Measurements from ENCODE around the gene ITPR1. TPM values are rescaled to one million over a fixed set of nuclear protein-coding genes. Genes with fewer than 3 reads are reported as not detected.

ITPR1 gene
- total RNA-seq, 1 experiment from 2014 or later: 8.7 TPM

GRCh38 chr3:4515916-4516579 lies 22.9 kb downstream of the ITPR1 start:
- no peaks in the 10 kb centered on the region for H3K27me3 ChIP-seq (ENCODE audit: control insufficient read depth, insufficient read depth, low read length)
- H3K27ac ChIP-seq (ENCODE audit: low read length): no peak overlapping the region
- no peaks in the 10 kb centered on the region for H3K9me3 ChIP-seq (ENCODE audit: control insufficient read depth, insufficient read depth, low read depth, low read length)
- no peaks in the 10 kb centered on the region for H3K36me3 ChIP-seq (ENCODE audit: control insufficient read depth, insufficient read depth, low read length)
- no peaks in the 10 kb centered on the region for H3K4me1 ChIP-seq (ENCODE audit: control insufficient read depth, insufficient read depth, low read length)
- in situ Hi-C loops (cut with HindIII; ENCODE audit: low pct_unique_long_range_greater_than_20kb, low sequenced_read_pairs): no loop called here
- no peak overlapping the region for H3K4me3 ChIP-seq (ENCODE audit: low read depth in 2 of 2, low read length in 2 of 2)
- TF ChIP-seq POLR2AphosphoS5 (IDR thresholded peaks at IDR 0.05; ENCODE audit: low read depth, low read length): no peak
- TF ChIP-seq SIN3A (IDR thresholded peaks at IDR 0.05; ENCODE audit: borderline replicate concordance, insufficient read depth, low read depth, low read length): no peak
- ATAC-seq (no peak), DNase-seq (ENCODE audit: low read depth, low spot score) (no peak)
- intact Hi-C loops (cut with micrococcal nuclease; ENCODE audit: unreplicated experiment): no loop called here
- CTCF ChIA-PET: no interaction called here
- no TSS peak for BruUV-seq (replicated peaks)
- POLR2A ChIA-PET: no interaction called here

GRCh38 chr3:4517093-4517492 lies 23.9 kb downstream of the ITPR1 start:
- ATAC-seq (no peak), DNase-seq (ENCODE audit: low read depth, low spot score) (no peak)
- in situ Hi-C loops (cut with HindIII; ENCODE audit: low pct_unique_long_range_greater_than_20kb, low sequenced_read_pairs): no loop called here
- Histone ChIP-seq H3K36me3 (ENCODE audit: control insufficient read depth, insufficient read depth, low read length) (no peaks in the 10 kb centered on the region), H3K27ac (ENCODE audit: low read length) (no peak overlapping the region), H3K9me3 (ENCODE audit: control insufficient read depth, insufficient read depth, low read depth, low read length) (no peaks in the 10 kb centered on the region), H3K4me1 (ENCODE audit: control insufficient read depth, insufficient read depth, low read length) (no peaks in the 10 kb centered on the region), H3K4me3 (ENCODE audit: low read depth in 2 of 2, low read length in 2 of 2) (no peak overlapping the region), H3K27me3 (ENCODE audit: control insufficient read depth, insufficient read depth, low read length) (no peaks in the 10 kb centered on the region)
- no TSS peak for BruUV-seq (replicated peaks)
- TF ChIP-seq POLR2AphosphoS5 (IDR thresholded peaks at IDR 0.05; ENCODE audit: low read depth, low read length) (no peak), REST (IDR thresholded peaks at IDR 0.05; ENCODE audit: insufficient read depth in 1 of 2, low read depth in 2 of 2, low read length in 1 of 2) (no peak), SIN3A (IDR thresholded peaks at IDR 0.05; ENCODE audit: borderline replicate concordance, insufficient read depth, low read depth, low read length) (no peak), TCF7L2 (IDR thresholded peaks at IDR 0.05; ENCODE audit: low read depth, low read length) (no peak)
- TF ChIP-seq, protein P1, sequence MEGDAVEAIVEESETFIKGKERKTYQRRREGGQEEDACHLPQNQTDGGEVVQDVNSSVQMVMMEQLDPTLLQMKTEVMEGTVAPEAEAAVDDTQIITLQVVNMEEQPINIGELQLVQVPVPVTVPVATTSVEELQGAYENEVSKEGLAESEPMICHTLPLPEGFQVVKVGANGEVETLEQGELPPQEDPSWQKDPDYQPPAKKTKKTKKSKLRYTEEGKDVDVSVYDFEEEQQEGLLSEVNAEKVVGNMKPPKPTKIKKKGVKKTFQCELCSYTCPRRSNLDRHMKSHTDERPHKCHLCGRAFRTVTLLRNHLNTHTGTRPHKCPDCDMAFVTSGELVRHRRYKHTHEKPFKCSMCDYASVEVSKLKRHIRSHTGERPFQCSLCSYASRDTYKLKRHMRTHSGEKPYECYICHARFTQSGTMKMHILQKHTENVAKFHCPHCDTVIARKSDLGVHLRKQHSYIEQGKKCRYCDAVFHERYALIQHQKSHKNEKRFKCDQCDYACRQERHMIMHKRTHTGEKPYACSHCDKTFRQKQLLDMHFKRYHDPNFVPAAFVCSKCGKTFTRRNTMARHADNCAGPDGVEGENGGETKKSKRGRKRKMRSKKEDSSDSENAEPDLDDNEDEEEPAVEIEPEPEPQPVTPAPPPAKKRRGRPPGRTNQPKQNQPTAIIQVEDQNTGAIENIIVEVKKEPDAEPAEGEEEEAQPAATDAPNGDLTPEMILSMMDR (IDR thresholded peaks at IDR 0.05): no peak
- POLR2A ChIA-PET: no interaction called here
- intact Hi-C loops (cut with micrococcal nuclease; ENCODE audit: unreplicated experiment): no loop called here
- CTCF ChIA-PET: no interaction called here

GRCh38 chr3:4517643-4518311 lies 24.6 kb downstream of the ITPR1 start:
- Histone ChIP-seq H3K27me3 (ENCODE audit: control insufficient read depth, insufficient read depth, low read length) (no peaks in the 10 kb centered on the region), H3K27ac (ENCODE audit: low read length) (no peak overlapping the region), H3K36me3 (ENCODE audit: control insufficient read depth, insufficient read depth, low read length) (no peaks in the 10 kb centered on the region), H3K9me3 (ENCODE audit: control insufficient read depth, insufficient read depth, low read depth, low read length) (no peaks in the 10 kb centered on the region), H3K4me3 (ENCODE audit: low read depth in 2 of 2, low read length in 2 of 2) (no peak overlapping the region), H3K4me1 (ENCODE audit: control insufficient read depth, insufficient read depth, low read length) (no peaks in the 10 kb centered on the region)
- DNase-seq (ENCODE audit: low read depth, low spot score) (no peak), ATAC-seq (no peak)
- ChIA-PET CTCF (no interaction called here), POLR2A (no interaction called here)
- in situ Hi-C loops (cut with HindIII; ENCODE audit: low pct_unique_long_range_greater_than_20kb, low sequenced_read_pairs) (no loop called here), intact Hi-C loops (cut with micrococcal nuclease; ENCODE audit: unreplicated experiment) (no loop called here)
- BruUV-seq (replicated peaks): no TSS peak
- TF ChIP-seq REST (IDR thresholded peaks at IDR 0.05; ENCODE audit: insufficient read depth in 1 of 2, low read depth in 2 of 2, low read length in 1 of 2): no peak
- TF ChIP-seq, protein P1 (IDR thresholded peaks at IDR 0.05): no peak
- TF ChIP-seq POLR2AphosphoS5 (IDR thresholded peaks at IDR 0.05; ENCODE audit: low read depth, low read length): no peak
- no peak for TF ChIP-seq TCF7L2 (IDR thresholded peaks at IDR 0.05; ENCODE audit: low read depth, low read length)
- no peak for TF ChIP-seq SIN3A (IDR thresholded peaks at IDR 0.05; ENCODE audit: borderline replicate concordance, insufficient read depth, low read depth, low read length)

Data from Panc1 (cell line).